Measurements from ENCODE around the gene ZSCAN20.

Gene ZSCAN20

DNA sequence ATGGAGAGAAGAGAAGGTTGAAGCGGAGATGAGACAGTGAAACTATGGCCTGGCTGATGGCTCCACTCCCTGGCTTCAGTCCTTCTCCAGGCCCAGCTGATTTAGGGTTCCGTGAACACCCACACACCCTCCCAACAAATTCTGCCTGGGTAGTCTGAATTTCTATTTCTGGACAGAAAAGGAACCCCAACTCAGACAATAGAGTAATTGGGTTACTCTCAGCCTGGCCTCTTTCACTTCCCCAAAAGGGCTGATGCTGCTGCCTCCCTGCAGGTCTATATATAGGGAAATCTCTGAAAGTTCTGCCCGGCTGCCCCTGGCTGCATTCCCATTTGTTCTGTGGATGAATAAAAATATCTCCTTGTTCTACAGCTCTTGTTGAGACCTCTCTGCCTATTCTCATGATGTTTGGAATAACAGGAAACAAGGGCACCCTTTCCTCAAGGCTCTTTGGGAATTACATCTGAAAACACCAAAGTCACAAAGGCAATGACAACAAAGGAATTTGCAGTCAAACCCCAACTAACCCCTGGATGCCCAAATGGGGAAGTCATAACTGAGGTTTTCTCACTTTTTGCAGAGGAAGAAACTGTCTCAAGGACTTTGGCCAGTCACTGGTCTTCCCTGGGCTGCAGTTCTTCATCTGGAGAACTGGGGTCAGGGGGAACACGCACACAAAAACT, 11.4 kb upstream of the ZSCAN20 start:
- H3K27ac ChIP-seq = no peak overlapping the region
- TF ChIP-seq, protein P1, sequence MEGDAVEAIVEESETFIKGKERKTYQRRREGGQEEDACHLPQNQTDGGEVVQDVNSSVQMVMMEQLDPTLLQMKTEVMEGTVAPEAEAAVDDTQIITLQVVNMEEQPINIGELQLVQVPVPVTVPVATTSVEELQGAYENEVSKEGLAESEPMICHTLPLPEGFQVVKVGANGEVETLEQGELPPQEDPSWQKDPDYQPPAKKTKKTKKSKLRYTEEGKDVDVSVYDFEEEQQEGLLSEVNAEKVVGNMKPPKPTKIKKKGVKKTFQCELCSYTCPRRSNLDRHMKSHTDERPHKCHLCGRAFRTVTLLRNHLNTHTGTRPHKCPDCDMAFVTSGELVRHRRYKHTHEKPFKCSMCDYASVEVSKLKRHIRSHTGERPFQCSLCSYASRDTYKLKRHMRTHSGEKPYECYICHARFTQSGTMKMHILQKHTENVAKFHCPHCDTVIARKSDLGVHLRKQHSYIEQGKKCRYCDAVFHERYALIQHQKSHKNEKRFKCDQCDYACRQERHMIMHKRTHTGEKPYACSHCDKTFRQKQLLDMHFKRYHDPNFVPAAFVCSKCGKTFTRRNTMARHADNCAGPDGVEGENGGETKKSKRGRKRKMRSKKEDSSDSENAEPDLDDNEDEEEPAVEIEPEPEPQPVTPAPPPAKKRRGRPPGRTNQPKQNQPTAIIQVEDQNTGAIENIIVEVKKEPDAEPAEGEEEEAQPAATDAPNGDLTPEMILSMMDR (conservative IDR thresholded peaks at IDR 0.05) = no peak

DNA sequence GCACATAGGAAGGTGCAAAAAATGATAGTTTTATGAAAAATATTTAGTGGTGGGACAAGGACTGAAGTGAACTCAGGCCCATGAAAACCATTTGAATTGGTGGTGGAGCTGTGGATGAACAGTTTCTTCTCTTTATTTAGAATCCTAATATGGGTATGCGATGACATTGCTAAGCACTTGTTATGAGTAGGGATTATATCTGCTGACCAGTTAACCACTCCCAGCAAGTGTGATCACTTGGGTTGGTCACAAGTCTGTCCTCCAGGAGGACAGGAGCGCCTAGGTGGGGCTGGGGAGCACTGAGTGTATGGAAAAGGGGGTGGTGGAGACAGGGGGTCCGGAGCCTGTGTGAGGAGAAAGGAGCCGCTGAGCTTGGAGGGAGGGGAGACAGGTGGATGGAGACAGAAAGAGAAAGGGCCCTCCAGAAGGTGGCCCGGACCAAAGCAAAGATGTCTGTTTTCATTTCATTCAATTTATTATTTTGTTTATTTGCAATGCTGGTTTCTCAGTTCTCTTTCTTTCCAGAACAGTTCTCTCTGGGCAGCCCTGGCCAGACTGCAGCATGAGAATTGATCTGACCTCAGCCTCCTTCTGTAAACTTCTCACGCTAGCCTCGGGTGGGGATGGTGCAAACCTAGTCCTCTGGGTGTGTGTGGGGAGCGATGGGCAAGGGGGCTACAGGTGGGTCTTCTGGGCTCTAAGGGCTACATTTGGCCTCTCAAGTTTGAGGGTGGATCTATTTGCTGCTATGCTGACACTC, 9.9 kb upstream of the ZSCAN20 start:
- TF ChIP-seq, protein P1 (conservative IDR thresholded peaks at IDR 0.05) = no peak
- TF ChIP-seq ZFX (IDR thresholded peaks at IDR 0.05) = no peak
- no peak overlapping the region for H3K27ac ChIP-seq

DNA sequence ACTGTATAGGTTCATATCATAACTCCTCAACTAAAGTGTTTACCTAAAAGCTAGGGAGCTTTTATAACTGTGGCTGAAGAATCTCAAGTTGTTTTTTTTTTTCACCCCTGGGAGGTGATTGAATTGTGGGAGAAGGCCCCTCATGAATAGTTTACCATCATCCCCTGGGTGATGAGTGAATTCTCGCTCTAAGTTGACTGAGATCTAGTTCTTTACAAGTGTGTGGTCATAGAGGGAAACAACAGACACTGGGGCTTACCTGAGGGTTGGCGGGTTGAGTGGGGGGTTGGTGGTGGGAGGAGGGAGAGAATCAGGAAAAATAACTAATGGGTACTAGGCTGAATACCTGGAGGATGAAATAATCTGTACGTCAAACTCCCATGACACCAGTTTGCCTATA, 7.9 kb upstream of the ZSCAN20 start:
- H3K27ac ChIP-seq = no peak overlapping the region
- no peak for TF ChIP-seq ZFX (IDR thresholded peaks at IDR 0.05)
- TF ChIP-seq, protein P1 (conservative IDR thresholded peaks at IDR 0.05) = no peak

- H3K27ac ChIP-seq = no peak overlapping the region
- TF ChIP-seq, protein P1 (conservative IDR thresholded peaks at IDR 0.05) = no peak
- TF ChIP-seq ZFX (IDR thresholded peaks at IDR 0.05) = no peak
These were observed 7.1 kb upstream of the ZSCAN20 start for GRCh38 chr1:33465316-33465715.

- no peak for TF ChIP-seq ZFX (IDR thresholded peaks at IDR 0.05)
- TF ChIP-seq, protein P1 (conservative IDR thresholded peaks at IDR 0.05) = no peak
- no peak overlapping the region for H3K27ac ChIP-seq
These were observed 6.3 kb upstream of the ZSCAN20 start for GRCh38 chr1:33466159-33466558.

DNA sequence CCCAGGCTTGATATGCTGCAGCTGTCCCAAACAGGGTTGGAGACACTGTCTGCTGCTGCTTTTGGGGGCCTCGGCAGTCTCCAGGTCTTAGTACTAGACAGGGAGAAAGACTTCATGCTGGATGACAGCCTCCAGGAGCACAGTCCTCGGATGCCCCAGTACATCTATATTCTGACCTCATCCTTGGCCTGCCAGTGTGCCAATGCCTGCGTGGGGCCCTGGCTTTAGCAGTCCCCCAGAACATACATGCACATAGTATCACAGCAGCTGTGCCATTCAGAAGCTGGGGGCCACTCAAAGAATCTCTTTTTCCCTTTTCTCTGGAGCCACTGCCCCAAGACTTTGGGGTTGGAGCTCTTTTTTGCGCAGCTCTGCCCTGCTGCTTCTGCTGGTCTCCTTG, 4.4 kb upstream of the ZSCAN20 start:
- H3K27ac ChIP-seq = no peak overlapping the region
- no peak for TF ChIP-seq ZFX (IDR thresholded peaks at IDR 0.05)
- TF ChIP-seq, protein P1 (conservative IDR thresholded peaks at IDR 0.05) = no peak

DNA sequence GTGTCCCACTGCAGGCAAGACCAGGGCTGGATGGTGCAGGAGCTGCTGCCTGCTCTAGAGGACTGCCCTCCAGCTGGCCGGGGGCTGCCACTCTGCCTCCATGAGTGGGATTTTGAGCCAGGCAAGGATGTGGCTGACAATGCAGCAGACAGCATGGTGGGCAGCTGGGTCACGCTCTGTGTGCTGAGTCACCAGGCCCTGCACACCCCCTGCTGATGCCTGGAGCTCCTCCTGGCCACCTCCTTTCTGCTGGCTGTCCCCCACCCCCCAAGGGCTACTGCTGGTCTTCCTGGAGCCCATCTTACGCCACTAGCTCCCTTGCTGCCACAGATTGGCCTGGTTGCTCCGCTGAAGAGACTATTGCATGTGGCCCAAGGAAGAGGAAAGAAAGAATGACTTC, 3.9 kb upstream of the ZSCAN20 start:
- TF ChIP-seq, protein P1 (conservative IDR thresholded peaks at IDR 0.05) = no peak
- no peak for TF ChIP-seq ZFX (IDR thresholded peaks at IDR 0.05)
- H3K27ac ChIP-seq = no peak overlapping the region
